Ovary (tissue), 9 donors: ENCODE measurements around the gene GALNT17. TPM values are rescaled to one million over a fixed set of nuclear protein-coding genes. Genes with fewer than 3 reads are reported as not detected.

ENCODE experiments used
- DNase-seq, 5 donors: peaks; one replicate each; pipeline ENCODE4 v3.0.0-alpha.2; 2019 to 2020
- H3K27ac ChIP-seq, 2 donors: fragments of 200-600 bp; one replicate each; pipeline versions ENCODE4 v1.5.1 to v1.8.0; 2019 to 2022
- H3K27me3 ChIP-seq: fragments of 200-600 bp; one replicate; pipeline ENCODE4 v1.8.0; 2022
- H3K36me3 ChIP-seq: fragments of 200-600 bp; sonication (generic); one replicate; pipeline ENCODE4 v1.5.1; 2019
- H3K4me1 ChIP-seq: one replicate; pipeline ENCODE4 v1.8.1; 2013; ENCODE audit warnings: mild to moderate bottlenecking, moderate library complexity; ENCODE audit not compliant: insufficient read depth
- H3K4me3 ChIP-seq: fragments of 200-600 bp; sonication (generic); one replicate; pipeline ENCODE4 v1.5.1; 2017
- H3K9me3 ChIP-seq, 2 donors: fragments of 200-600 bp in 1 of 2; sonication (generic) in 1 of 2; one replicate each; pipeline versions ENCODE4 v1.5.1 to v1.8.1; 2013 to 2019; ENCODE audit warnings: mild to moderate bottlenecking in 1 of 2, moderate library complexity in 1 of 2
- CTCF ChIP-seq, 3 donors: fragments of 450-650 bp in 2 of 3; fragments of 200-600 bp in 1 of 3; IDR thresholded peaks; one replicate each; pipeline versions ENCODE4 v1.5.1 to v1.8.0; 2016 to 2022; ENCODE audit warnings: antibody characterized with exemption in 3 of 3, mild to moderate bottlenecking in 1 of 3
- EP300 ChIP-seq: sonication (generic); formaldehyde crosslinking; IDR thresholded peaks from one replicate; pipeline ENCODE4 v1.6.1; 2017; ENCODE audit warnings: antibody characterized with exemption
- POLR2A ChIP-seq: fragments of 450-650 bp; IDR thresholded peaks from one replicate; pipeline ENCODE4 v1.6.1; 2017; ENCODE audit warnings: antibody characterized with exemption, mild to moderate bottlenecking, moderate library complexity
- WGBS, 3 donors: extraction: QIAGEN DNeasy Blood & Tissue Kit in 1 of 3; methylation state at CpG; one replicate each; pipeline versions ENCODE4 v1.1.5 to v1.1.7; 2013 to 2017; 5-methylcytosine and 5-hydroxymethylcytosine counted together
- intact Hi-C, 4 donors: fragments of 100-400 bp; cut with DNase I; formaldehyde crosslinking; loops; one replicate each; pipeline versions ENCODE4 v1.11.0 to v1.15.1; 2022 to 2023
- polyA plus RNA-seq, 2 donors: library from polyadenylated mRNA; stranded (reverse); fragments of 200-250 nt in 1 of 2; fragments of 350-450 nt in 1 of 2; fragmentation: Illumina TruSeq in 1 of 2; extraction: RNeasy Lipid Tissue Mini Kit (QIAGEN cat#74804) in 1 of 2; gene quantifications; one replicate each; pipeline ENCODE4 v1.2.3, GENCODE V29; 2013 to 2014
- total RNA-seq, 7 donors: library from RNA; depleted of rRNA in 2 of 7; stranded (reverse); fragments of >200 nt in 2 of 7; fragmentation: NEBNext Ultra II Directional in 3 of 7; extraction: Animal tissue kit (Norgen Biotek cat#: 25700) in 3 of 7; gene quantifications; one replicate each; pipeline versions ENCODE4 v1.1.0 to v1.2.4, GENCODE V29; 2016 to 2023
- donor health status: DM: no; HTN: no; CAD: no; lungs with moderate emphysema.
- donor health status: DM: no; HTN: no; CAD: no.
- donor health status: Bipolar disorder and iron deficiency.
- donor health status: DM: yes; HTN: yes; CAD: no.
- donor health status: DM: no; HTN: no; CAD: no.
- donor health status: DM: yes; HTN: yes; CAD: no.

GALNT17 gene
- total and polyA plus RNA-seq, 9 donors = 13.4 to 90.1 (median 57.1) TPM

GRCh38 chr7:71270558-71270957 lies 138.6 kb downstream of the GALNT17 start:
- no peak overlapping the region for H3K4me3 ChIP-seq
- no peaks in the 10 kb centered on the region for H3K27me3 ChIP-seq
- WGBS, 3 donors = 10 to 16% (median 11%) methylated on average over 2 of the region's 2 CpGs
- H3K4me1 ChIP-seq = peaks cover 18% of the 10 kb centered on the region
- H3K9me3 ChIP-seq = no peaks in the 10 kb centered on the region
- intact Hi-C loops = no loop called here
- TF ChIP-seq EP300 (no peak), CTCF (IDR thresholded peaks at IDR 0.05) (no peak), POLR2A (no peak)
- no peaks in the 10 kb centered on the region for H3K36me3 ChIP-seq
- no peak for DNase-seq
- no peak overlapping the region for H3K27ac ChIP-seq

- no peaks in the 10 kb centered on the region for H3K9me3 ChIP-seq
- DNase-seq = peak in 3 of 5 donors; percentile 28 to 52 (median 46)
- TF ChIP-seq POLR2A = no peak
- no peak for TF ChIP-seq CTCF (IDR thresholded peaks at IDR 0.05)
- no peak for TF ChIP-seq EP300
- intact Hi-C loops = no loop called here
- H3K4me1 ChIP-seq = peaks cover 18% of the 10 kb centered on the region
- peak overlapping the region in 1 of 2 donors; percentile 12 for H3K27ac ChIP-seq
- H3K4me3 ChIP-seq = no peak overlapping the region
- 36 to 43% (median 36%) methylated on average over 8 of the region's 8 CpGs for WGBS, 3 donors
- no peaks in the 10 kb centered on the region for H3K27me3 ChIP-seq
- no peaks in the 10 kb centered on the region for H3K36me3 ChIP-seq
These were observed 139.3 kb downstream of the GALNT17 start for GRCh38 chr7:71271203-71271602.

GRCh38 chr7:71272509-71273490 lies 140.9 kb downstream of the GALNT17 start:
- Histone ChIP-seq H3K27me3 (no peaks in the 10 kb centered on the region), H3K4me3 (no peak overlapping the region), H3K27ac (peak overlapping the region in 1 of 2 donors; percentile 72), H3K4me1 (peaks cover 17% of the 10 kb centered on the region), H3K9me3 (no peaks in the 10 kb centered on the region), H3K36me3 (no peaks in the 10 kb centered on the region)
- WGBS, 3 donors = 16 to 26% (median 21%) methylated on average over 6 of the region's 6 CpGs
- intact Hi-C loops = no loop called here
- no peak for TF ChIP-seq EP300
- TF ChIP-seq POLR2A = no peak
- no peak for DNase-seq

- peaks cover 13% of the 10 kb centered on the region for H3K4me1 ChIP-seq
- TF ChIP-seq POLR2A = no peak
- TF ChIP-seq EP300 = no peak
- no peak for TF ChIP-seq CTCF (IDR thresholded peaks at IDR 0.05)
- no peak overlapping the region for H3K27ac ChIP-seq
- H3K4me3 ChIP-seq = no peak overlapping the region
- H3K27me3 ChIP-seq = no peaks in the 10 kb centered on the region
- 62 to 76% (median 64%) methylated on average over 2 of the region's 2 CpGs for WGBS, 3 donors
- DNase-seq = no peak
- intact Hi-C loops = loop anchor here in 1 of 4 donors (2.0 kb wide), 1 partner anchor 289 kb away; no protein-coding TSS in a partner anchor
- H3K9me3 ChIP-seq = no peaks in the 10 kb centered on the region
- no peaks in the 10 kb centered on the region for H3K36me3 ChIP-seq
These were observed 146.3 kb downstream of the GALNT17 start for GRCh38 chr7:71278257-71278656.

- intact Hi-C loops = no loop called here
- no peak overlapping the region for H3K27ac ChIP-seq
- no peaks in the 10 kb centered on the region for H3K36me3 ChIP-seq
- DNase-seq = no peak
- no peak for TF ChIP-seq POLR2A
- no peak overlapping the region for H3K4me3 ChIP-seq
- 50 to 52% (median 50%) methylated on average over 2 of the region's 2 CpGs for WGBS, 3 donors
- no peaks in the 10 kb centered on the region for H3K27me3 ChIP-seq
- peaks cover 3% of the 10 kb centered on the region for H3K4me1 ChIP-seq
- no peaks in the 10 kb centered on the region for H3K9me3 ChIP-seq
These were observed 149.3 kb downstream of the GALNT17 start for GRCh38 chr7:71281261-71281660.
